ENCODE data around the gene DLG2. TPM values are rescaled to one million over a fixed set of nuclear protein-coding genes. Genes with fewer than 3 reads are reported as not detected.
"Not testable (repeated sequence)": the region's sequence is repeated elsewhere in the genome, so short reads cannot be mapped to it uniquely, and the experiment has no call there.

The DLG2 gene
- total RNA-seq = 13.7 TPM

DNA sequence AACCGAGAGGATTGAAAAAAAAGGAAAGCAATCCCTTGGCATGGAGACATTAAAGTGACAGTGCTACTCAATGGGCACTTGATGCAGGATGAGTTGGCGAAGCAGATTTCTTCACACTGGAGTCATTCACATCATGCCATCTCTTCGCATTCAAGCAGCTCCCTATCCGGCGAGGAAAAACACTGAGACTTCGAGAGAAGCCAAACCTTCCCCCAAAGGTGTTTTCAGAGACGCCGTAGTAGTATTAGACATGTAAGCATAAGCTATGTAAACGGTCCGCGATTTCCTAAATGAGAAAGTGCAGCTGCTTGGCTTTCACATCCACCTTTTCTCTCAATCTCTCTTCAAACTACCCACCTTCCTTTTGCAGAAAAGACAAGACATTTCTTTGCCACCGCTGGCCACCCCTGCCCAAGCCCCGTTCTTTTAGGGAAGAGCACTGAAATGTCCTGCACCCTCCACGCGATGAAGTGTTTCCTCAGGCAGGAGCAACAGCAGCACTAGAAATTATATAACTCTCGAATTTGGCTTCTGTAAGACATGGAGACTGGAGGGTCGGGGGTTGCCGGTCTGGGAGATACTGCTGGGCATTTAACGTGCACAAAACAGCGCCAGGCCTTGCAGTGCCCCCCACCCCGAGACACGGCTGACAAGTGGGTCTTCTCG, at the start of gene DLG2:
Gene DLG2, minus strand, starts transcription at position 13 of the 666 bp plus-strand sequence.
- DNase-seq = peak; percentile 50

DNA sequence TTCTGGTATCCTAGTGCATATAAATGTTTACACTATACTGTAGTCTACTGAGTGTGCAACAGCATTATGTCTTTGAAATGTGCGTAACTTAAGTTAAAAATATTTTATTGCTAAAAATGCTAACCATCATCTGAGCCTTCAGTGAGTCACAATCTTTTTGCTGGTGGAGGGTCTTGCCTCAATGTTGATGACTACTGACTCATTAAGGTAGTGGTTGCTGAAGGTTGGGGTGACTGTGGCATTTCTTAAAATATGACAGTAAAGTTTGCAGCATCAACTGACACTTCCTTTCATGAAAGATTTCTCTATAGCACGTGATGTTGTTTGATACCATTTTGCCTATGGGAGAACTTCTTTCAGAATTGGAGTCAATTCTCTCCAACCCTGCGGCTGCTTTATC, 46.2 kb upstream of the DLG2 start:
- no peak for DNase-seq

GRCh38 chr11:85672105-85672902, 45.2 kb upstream of the DLG2 start:
- DNase-seq = no peak

DNA sequence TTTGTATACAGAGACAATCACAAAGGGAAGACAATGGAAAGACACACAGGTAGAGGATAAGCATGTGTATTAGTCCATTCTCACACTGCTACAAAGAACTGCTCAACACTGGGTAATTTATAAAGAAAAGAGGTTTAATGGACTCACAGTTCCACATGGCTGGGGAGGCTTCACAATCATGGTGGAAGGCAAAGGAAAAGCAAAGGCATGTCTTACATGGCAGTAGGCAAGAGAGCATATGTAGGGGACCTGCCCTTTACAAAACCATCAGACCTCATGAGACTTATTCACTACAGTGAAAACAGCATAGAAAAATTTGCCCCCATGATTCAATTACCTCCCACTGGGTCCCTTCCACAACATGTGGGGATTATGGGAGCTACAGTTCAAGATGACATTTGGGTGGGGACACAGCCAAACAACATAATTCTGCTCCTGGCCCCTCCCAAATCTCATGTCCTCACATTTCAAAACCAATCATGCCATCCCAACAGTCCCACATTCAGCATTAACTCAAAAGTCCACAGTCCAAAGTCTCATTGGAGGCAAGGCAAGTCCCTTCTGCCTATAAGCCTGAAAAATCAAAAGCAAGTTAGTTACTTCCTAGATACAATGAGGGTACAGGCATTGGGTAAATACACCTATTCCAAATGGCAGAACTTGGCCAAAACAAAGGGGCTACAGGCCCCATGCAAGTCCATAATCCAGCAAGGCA, 44.0 kb upstream of the DLG2 start:
- not testable (repeated sequence) for DNase-seq

GRCh38 chr11:85668157-85668556, 41.0 kb upstream of the DLG2 start:
- DNase-seq = no peak

- no peak for DNase-seq
Measured at GRCh38 chr11:85666687-85667086, 39.5 kb upstream of the DLG2 start.

DNA sequence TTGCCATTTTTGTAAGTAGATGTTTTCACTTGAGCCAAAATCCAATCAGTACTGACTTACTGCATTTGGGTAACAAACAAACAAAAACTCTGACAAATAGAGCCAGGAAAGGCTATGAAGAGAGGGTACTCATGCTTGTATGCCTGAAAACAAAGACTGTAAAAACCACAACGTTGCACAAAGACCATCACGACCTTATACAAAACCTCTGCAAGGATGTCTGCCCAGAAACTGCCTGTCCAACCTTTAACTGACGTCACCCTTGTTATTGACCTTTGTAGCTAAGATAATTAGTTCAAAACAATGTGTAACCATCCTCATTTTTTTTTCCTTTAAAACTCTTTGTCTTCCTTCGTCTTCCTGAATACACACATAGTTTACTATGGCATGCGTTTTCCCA, 38.6 kb upstream of the DLG2 start:
- DNase-seq = no peak

DNA sequence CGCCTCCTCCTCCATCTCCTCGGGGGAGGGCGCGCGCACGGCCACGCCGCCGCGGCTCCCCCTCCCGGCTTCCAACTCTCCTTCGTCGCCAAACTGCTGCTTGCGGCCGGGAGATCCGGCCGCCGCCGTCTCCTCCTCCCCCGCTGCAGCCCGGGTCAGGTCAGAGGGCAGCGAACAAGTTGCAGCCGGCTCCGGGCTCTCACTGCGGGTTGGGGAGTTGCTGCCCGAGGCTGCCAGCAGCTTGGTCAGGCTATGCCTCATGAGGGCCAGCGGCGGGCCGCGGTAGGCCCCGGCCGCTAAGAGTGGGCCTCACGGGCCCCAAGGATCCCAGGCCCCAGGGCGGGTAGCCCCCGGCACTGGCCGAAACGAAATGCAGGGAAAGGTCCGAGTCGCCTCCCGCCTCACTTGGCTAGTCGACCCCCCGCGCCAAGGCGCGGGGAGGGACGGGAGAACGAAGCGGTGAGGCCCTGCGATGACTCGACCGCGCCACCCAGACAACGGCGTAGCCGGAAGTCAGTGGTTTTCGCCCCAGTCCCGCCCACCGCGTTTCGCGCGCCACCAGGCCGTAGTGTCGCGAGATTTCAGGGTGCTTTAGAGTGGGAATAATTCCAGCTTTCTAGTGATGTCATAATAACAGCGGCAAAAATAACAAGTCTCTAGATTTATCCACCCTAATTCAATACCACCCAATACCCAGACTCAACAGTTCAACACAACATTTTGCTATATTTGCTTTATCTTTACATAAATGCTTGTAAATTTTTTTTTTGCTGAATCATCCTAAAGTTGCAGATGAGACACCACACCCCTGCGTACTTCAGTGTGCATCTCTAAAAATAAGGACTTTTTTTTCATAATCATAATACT, 37.7 kb upstream of the DLG2 start, which contains the start of gene CREBZF:
Gene CREBZF, minus strand, starts transcription at position 515 of the 867 bp plus-strand sequence. Its CDS starts 254 bp downstream, at position 261.
- peak; percentile 93 for DNase-seq

DNA sequence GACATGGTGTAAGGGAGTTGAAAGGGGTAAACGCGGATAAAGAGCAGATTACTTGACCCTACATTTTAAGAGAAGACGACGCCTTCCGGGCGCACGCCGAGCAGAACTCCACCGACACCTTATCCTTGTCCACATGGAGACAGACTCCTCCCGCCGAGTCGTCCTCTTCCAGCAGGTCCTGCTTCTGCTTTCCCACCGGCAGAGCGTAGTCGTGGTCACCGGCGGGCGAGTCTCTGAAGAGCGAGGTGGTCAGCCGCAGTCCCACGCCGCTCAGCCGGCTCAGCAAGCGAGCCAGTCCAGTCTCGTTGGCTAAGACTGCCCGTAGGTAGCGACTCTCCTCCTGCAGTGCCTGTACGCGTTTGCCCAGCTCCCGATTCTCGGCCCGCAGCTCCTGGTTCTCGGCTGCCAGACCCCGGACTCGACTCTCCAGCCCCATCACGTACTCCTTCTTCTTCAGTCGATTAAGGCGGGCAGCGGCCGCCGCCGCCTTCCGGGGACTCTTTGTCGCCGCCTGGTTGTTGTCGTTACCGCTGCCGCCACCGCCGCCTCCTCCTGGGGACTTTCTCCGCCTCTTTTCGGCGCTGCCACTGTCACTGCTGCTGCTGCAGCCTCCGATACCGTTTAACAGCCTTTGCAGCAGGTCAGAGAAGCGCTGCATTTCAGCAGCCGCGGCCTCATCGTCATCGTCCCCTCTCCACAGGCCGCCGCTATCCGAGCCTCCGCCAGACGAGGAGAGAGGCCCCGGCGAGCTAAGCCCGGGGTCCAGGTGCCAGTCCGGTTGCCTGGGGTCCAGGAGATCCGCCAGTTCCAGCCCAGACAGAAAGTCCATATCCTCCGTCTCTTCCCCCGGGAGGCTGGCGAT, 36.8 kb upstream of the DLG2 start:
- peak; percentile 61 for DNase-seq

DNA sequence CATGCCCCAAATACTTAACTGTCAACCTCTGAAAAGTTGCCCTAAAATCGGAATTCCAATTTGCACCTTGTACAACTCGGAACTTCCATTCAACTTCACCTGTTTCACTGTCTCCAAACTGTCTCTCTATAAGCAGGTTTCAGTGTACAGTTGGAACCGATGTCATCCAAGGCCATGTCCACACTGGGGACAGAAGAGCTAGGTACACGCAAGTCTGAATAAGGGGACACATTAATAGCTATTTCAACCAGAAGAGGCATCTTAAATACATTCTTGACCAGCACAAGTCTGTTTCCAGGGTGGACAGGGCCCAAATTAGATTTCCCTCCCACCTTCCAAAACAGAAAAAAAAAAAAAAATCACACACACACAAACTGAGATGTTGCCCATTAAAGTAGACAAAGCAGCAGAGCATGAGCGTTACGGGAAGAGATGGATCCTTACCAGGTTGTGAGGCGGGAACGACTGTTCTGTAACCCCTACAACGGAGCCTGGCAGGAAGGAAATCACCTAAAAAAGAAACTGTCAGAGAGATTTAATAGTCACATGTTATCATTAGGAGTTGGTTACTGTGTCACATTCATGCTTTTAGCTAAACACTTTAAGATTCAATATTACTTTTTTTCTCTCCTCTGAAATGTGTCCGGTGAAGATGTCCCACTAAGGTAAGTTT, 36.1 kb upstream of the DLG2 start:
- no peak for DNase-seq

DNA sequence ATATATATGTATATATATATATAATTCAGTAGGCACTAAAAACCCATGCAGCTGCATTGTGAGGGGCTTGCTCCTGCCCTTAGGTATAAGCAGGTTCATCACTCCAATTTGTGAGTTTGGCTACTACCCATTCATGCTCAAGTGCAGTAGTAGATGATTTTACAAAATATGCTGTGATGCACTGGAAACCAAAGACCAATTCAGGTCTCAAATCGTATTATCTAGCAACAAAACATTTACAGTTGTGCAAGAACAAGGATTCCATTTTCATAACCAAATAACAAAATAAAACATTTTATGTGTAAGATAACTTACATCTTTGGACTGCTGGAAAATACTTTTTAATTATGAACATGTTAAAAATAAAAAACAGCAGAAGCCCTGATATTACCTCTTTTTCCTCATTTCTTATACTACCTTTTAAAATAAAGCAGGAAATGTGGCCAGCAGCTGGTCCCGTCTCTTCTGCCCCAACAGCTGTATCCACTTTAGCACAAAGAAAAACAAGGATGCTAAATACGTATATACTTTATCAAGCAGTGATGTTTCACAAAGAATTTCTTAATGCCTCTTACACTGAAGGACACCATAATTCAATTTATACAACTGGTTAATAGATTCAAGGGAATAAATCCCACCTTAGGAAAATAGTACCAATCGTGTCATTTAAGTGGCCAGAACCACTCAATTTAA, 35.0 kb upstream of the DLG2 start:
- no peak for DNase-seq

DNA sequence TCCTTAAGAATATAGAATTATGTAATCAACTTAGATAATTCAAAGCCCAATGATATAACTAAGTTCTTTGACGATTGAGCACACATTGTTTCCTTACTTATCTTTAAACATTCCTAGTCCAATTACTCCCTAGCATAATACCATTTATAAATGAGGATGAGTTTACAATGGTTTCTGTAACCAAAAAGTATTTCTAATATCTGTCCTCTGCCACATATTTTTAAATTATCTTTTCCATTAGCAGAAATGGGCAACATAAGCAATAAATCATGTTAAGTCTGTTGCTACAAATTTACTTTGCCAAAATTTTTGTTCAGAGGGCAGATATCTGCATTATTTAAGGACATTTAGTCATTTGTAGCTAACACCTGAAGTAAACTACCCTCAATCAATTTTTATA, 31.0 kb upstream of the DLG2 start:
- DNase-seq = no peak

DNA sequence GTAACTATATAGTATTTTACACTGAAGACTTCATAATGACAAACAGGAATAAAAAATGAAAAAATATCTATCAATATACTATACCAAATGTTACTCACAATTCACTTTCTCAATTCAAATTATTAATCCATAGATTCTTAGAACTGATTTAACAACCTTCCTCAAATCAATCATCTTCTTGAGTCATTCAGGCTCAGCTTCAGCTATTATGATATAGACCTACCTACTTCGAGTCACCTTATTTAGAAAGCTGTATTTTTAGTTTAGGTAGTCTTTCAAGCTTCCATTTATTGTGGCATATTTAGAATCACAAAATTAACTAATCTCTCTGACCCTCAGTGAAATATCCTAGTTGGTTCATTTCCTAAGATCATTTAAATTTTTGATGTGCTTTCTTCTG, 29.6 kb upstream of the DLG2 start:
- DNase-seq = no peak

GRCh38 chr11:85654343-85654742, 27.2 kb upstream of the DLG2 start:
- DNase-seq = not testable (repeated sequence)

GRCh38 chr11:85652786-85653447, 25.8 kb upstream of the DLG2 start:
- DNase-seq = no peak

DNA sequence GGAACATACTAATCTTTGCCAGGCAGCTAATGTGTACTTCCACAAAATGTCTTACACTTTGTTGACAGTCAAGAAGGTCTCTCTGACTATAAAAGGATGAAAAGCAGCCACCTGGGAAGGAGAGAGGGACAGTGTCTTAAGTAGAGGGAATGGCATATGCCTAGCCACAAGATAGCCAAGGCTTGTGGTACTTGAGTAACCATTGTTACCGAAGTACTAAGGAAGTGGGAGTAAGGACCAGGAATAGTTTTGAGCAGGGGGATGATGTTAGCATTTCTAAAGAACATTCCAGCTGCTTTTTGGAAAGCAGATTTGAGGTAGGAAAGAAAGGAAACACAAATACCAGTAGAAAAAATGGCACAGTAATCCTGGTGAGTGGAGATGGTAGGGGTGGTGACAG, 24.0 kb upstream of the DLG2 start:
- no peak for DNase-seq

GRCh38 chr11:85647604-85648299, 20.6 kb upstream of the DLG2 start, which contains the start of gene TMEM126A:
TSS of gene TMEM126A (plus strand) at chr11:85647967. CDS start at chr11:85650256, 2,289 bp downstream.
- DNase-seq = peak; percentile 77

DNA sequence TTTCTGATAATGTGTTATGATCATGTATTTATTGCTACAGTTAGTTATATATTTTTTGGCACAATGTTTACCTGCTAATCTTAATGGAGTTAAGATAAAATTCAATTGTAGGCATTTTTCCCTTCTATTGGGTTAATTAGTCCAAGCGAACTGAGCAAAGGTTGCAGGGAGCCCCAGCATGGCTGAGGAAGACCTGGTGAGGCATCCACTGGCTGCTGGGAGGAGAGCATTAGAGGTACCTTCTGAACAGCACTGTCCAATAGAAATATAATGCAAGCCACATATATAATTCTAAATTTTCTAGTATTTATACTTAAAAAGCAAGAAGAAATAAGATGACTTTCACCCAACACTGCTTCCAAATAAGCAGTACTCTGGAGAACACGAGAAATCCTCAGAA, 19.9 kb upstream of the DLG2 start:
- no peak for DNase-seq
